C4-2B (cell line): ENCODE data around the gene OR1C1.

Experiments
- ZFX ChIP-seq: fragments of 450-650 bp; IDR thresholded peaks from 2 replicates; pipeline ENCODE4 v1.6.1; 2017
- TF ChIP-seq, protein P1 (sequence below): fragments of 450-650 bp; conservative IDR thresholded peaks from 2 replicates; pipeline ENCODE4 v1.5.1; 2017; ENCODE audit warnings: mild to moderate bottlenecking

DNA sequence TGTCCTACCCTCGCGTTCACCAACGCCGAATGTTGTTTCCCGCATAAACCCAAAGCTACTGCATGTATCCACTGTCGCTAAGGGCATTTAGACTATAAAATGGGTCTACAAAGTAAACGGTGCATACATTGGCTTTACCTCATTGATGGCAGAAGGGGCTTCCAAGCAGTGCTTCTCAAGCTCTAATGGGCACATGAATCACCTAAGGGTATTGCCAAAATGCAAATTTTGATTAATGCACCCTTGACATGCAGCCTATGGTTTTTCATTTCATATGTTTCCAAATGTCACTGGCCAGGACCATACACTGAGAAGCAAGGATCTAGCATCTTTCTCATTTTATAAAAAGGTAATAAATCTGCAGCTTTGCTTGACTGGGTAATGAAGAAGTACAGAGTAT, 46.6 kb downstream of the OR1C1 start:
- TF ChIP-seq, protein P1, sequence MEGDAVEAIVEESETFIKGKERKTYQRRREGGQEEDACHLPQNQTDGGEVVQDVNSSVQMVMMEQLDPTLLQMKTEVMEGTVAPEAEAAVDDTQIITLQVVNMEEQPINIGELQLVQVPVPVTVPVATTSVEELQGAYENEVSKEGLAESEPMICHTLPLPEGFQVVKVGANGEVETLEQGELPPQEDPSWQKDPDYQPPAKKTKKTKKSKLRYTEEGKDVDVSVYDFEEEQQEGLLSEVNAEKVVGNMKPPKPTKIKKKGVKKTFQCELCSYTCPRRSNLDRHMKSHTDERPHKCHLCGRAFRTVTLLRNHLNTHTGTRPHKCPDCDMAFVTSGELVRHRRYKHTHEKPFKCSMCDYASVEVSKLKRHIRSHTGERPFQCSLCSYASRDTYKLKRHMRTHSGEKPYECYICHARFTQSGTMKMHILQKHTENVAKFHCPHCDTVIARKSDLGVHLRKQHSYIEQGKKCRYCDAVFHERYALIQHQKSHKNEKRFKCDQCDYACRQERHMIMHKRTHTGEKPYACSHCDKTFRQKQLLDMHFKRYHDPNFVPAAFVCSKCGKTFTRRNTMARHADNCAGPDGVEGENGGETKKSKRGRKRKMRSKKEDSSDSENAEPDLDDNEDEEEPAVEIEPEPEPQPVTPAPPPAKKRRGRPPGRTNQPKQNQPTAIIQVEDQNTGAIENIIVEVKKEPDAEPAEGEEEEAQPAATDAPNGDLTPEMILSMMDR: no peak
- no peak for TF ChIP-seq ZFX
